Natural killer cell treated with Interleukin-12 subunit alpha and Interleukin-12 subunit beta and Interleukin-15 and Interleukin-18, amount 100 ng/mL, for 72 hours (primary cell): Measurements from ENCODE around the gene KLHL2. TPM values are rescaled to one million over a fixed set of nuclear protein-coding genes. Genes with fewer than 3 reads are reported as not detected.
"Not testable (repeated sequence)": the region's sequence is repeated elsewhere in the genome, so short reads cannot be mapped to it uniquely, and the experiment has no call there.

ENCODE experiments used
- ATAC-seq, 2 donors: fragments of 150-1000 bp; cut with Tn5 transposase in 1 of 2; sonication (Bioruptor Pico), chemical (Tn5 transposase) in 1 of 2; 2 replicates each; pipeline ENCODE4 v1.10.0; 2021
- DNase-seq: peaks from one replicate; pipeline ENCODE4 v3.0.0; 2022; ENCODE audit warnings: low spot score
- H3K27ac Mint-ChIP-seq, 2 donors: 1 replicate in 1 of 2; 2 replicates in 1 of 2; pipeline ENCODE4 v1.8.0; 2022; ENCODE audit warnings: mixed read lengths in 2 of 2, mild to moderate bottlenecking in 1 of 2, moderate library complexity in 1 of 2
- H3K27me3 Mint-ChIP-seq, 2 donors: 1 replicate in 1 of 2; 2 replicates in 1 of 2; pipeline ENCODE4 v1.8.0; 2022; ENCODE audit warnings: mixed read lengths in 2 of 2
- H3K36me3 Mint-ChIP-seq: one replicate; pipeline ENCODE4 v1.8.0; 2022; ENCODE audit warnings: mixed read lengths
- H3K4me1 Mint-ChIP-seq, 2 donors: 1 replicate in 1 of 2; 2 replicates in 1 of 2; pipeline ENCODE4 v1.8.0; 2022; ENCODE audit warnings: low read depth in 2 of 2, mixed read lengths in 2 of 2, mild to moderate bottlenecking in 1 of 2
- H3K4me3 Mint-ChIP-seq: one replicate; pipeline ENCODE4 v1.8.0; 2022; ENCODE audit warnings: mixed read lengths
- H3K9me3 Mint-ChIP-seq: 2 replicates; pipeline ENCODE4 v1.8.0; 2022; ENCODE audit warnings: mixed read lengths
- total RNA-seq, 2 donors: library from RNA; stranded (reverse); gene quantifications; one replicate each; pipeline ENCODE4 v1.2.3, GENCODE V29; 2022

KLHL2 gene
- 10 to 100 TPM; 53.7 to 80.1 TPM for total RNA-seq

DNA sequence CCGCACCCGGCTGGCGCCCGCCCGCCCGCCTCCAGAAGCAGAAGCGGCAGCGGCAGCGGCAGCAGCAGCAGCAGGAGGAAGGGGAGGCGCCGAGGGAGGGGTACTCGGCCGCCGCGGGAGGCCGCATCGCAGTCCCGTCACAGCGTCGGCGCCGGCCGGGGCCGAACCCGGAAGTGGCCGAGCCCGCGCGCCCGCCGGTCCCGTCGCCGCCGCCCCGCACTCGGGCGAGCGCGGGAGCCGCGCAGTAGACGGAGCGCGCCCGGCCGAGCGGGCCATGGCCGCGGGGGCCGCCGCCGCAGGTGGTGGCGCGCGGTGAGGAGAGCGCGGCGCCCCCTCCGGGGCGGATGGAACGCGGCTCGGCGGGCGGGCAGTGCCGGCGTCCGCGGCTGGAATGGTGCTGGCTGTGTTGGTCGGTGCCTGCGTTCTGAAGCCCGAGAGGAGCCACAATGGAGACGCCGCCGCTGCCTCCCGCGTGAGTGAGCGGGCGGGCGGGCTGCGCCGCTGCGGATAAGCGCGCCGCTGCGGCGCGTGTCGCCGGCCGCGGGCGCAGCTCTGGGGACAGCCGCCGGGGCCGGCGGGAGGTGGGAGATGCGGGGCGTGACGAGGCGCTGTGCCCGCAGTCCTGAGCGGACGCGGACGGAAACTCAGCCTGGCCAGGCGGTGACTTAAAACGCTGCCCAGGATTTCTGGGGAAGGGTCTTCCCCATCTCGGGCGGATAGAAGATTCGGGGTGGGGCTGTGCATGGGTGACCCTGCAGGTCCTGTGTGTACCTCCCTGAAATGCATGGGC, at the start of gene KLHL2:
TSS of gene KLHL2 (plus strand) at position 131 of the 790 bp plus-strand sequence. CDS start at position 447, 316 bp downstream.
- DNase-seq (peak; percentile 88), ATAC-seq (peak; percentile 93 to 97)
- no peaks in the 10 kb centered on the region for H3K27me3 Mint-ChIP-seq
- no peaks in the 10 kb centered on the region for H3K9me3 Mint-ChIP-seq
- H3K27ac Mint-ChIP-seq = peak within 1 kb of the TSS; percentile 84 to 86
- H3K4me3 Mint-ChIP-seq = peak within 1 kb of the TSS; percentile 95
- H3K4me1 Mint-ChIP-seq = peaks cover 54 to 65% of the 10 kb centered on the region in 2 donors
- H3K36me3 Mint-ChIP-seq = no peaks in the 10 kb centered on the region

DNA sequence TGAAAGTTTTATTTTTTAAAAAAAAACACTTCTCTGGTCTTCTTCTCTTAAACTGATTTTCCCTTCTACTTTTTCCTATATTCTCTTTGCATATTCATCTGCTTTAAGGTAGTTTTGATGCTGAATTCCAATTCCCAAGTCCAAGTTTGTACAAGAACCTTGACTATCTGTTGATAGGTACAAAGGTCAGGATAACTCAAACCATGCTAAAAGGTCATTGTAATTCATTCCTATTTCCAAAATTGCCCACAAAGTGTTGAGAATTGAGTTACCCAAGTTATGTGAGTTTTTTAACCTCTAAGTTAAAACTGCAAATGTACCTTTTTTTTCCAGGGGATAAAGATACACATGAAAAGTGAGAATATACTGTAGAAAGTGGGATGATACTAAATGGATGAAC, 48.6 kb upstream of the KLHL2 start:
- no peak for ATAC-seq
- Mint-ChIP-seq H3K4me3 (no peak overlapping the region), H3K4me1 (no peaks in the 10 kb centered on the region), H3K27ac (no peak overlapping the region), H3K27me3 (peaks cover 14 to 51% of the 10 kb centered on the region in 2 donors), H3K36me3 (peaks cover 7% of the 10 kb centered on the region), H3K9me3 (no peaks in the 10 kb centered on the region)
- no peak for DNase-seq

DNA sequence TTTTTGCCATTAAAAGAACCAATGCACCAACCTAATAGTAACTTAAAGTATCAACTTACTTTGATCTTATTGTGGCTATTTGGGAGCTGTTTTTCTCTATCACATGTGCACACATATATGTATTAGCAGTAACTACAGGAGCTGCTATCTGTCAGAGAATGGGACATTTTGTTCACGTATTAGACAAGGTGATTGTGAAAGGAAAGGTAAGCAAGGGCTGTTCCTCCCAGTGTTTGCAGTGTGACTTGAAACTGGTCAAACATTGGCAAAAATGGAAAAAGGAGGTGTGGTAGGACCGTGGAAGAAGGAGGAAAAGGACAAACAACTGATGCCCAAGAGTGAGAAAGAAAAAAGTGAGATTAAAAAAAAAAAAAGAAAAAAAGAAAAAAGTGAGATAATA, 43.1 kb upstream of the KLHL2 start:
- ATAC-seq (no peak), DNase-seq (no peak)
- H3K4me3 Mint-ChIP-seq = no peak overlapping the region
- H3K27me3 Mint-ChIP-seq = peaks cover 13 to 29% of the 10 kb centered on the region in 2 donors
- peaks cover 5% of the 10 kb centered on the region for H3K9me3 Mint-ChIP-seq
- no peak overlapping the region for H3K27ac Mint-ChIP-seq
- H3K4me1 Mint-ChIP-seq = no peaks in the 10 kb centered on the region
- H3K36me3 Mint-ChIP-seq = no peaks in the 10 kb centered on the region

GRCh38 chr4:165166872-165167271, 40.5 kb upstream of the KLHL2 start:
- H3K4me3 Mint-ChIP-seq, H3K4me1 Mint-ChIP-seq, H3K36me3 Mint-ChIP-seq: not testable (repeated sequence)

GRCh38 chr4:165167650-165168049, 39.7 kb upstream of the KLHL2 start:
- Mint-ChIP-seq H3K27me3 (peaks cover 15 to 18% of the 10 kb centered on the region in 2 donors), H3K9me3 (peaks cover 5% of the 10 kb centered on the region), H3K36me3 (no peaks in the 10 kb centered on the region), H3K4me3 (no peak overlapping the region), H3K27ac (no peak overlapping the region), H3K4me1 (no peaks in the 10 kb centered on the region)
- ATAC-seq (no peak), DNase-seq (no peak)

More at GRCh38 chr4:165166872-165167271, 40.5 kb upstream of the KLHL2 start:
- H3K9me3 Mint-ChIP-seq, H3K27ac Mint-ChIP-seq, ATAC-seq, DNase-seq: not testable (repeated sequence)
- H3K27me3 Mint-ChIP-seq = peaks cover 15 to 18% of the 10 kb centered on the region in 2 donors

DNA sequence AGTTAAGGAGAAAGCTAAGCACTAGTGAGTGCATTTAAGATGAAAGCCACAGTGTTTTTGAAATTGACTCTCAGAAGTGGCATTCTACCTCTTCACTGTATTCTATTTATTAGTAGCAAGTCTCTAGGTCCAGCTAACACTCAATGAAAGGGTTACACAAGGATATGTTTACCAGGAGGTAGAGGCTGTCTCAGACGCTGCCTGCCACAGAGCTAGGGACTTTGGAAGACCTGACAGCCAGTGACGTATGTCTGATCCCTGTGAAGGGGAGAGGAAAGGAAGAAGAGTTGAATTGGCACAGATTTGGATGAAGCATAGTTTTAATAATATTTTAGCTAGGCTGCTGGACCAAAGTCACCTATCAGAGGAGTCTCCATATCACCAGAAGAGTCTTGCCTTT, 36.5 kb upstream of the KLHL2 start:
- peaks cover 7% of the 10 kb centered on the region for H3K36me3 Mint-ChIP-seq
- no peak overlapping the region for H3K27ac Mint-ChIP-seq
- H3K9me3 Mint-ChIP-seq = peaks cover 8% of the 10 kb centered on the region
- no peak for DNase-seq
- no peak for ATAC-seq
- H3K4me1 Mint-ChIP-seq = no peaks in the 10 kb centered on the region
- H3K4me3 Mint-ChIP-seq = no peak overlapping the region
- H3K27me3 Mint-ChIP-seq = peaks cover 16 to 17% of the 10 kb centered on the region in 2 donors

GRCh38 chr4:165175470-165175869, 31.9 kb upstream of the KLHL2 start:
- not testable (repeated sequence) for H3K4me3 Mint-ChIP-seq
- H3K27me3 Mint-ChIP-seq = peaks cover 17% of the 10 kb centered on the region in 2 donors

DNA sequence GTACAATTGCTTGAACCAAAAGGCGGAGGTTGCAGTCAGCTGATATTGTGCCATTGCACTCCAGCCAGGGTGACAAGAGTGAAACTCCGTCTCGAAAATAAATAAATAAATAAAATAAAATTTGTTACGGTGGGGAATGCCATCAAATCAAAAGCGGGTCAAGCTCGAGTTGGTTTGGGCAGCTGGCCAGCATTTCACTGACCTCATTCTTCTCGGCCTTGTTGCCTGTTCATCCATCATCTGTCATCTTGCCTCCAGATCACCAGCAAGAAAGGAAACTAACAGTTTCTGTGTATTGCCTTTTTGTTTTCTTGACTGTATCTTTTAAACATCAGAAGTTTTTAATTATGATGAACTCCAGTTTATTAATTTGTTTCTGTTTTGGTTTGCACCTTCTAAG, 31.5 kb upstream of the KLHL2 start:
- no peak for DNase-seq
- ATAC-seq = no peak
- H3K9me3 Mint-ChIP-seq = peaks cover 3% of the 10 kb centered on the region
- no peak overlapping the region for H3K27ac Mint-ChIP-seq
- peaks cover 7% of the 10 kb centered on the region for H3K36me3 Mint-ChIP-seq
- peaks cover 16 to 17% of the 10 kb centered on the region in 2 donors for H3K27me3 Mint-ChIP-seq
- H3K4me3 Mint-ChIP-seq = no peak overlapping the region
- no peaks in the 10 kb centered on the region for H3K4me1 Mint-ChIP-seq

More at GRCh38 chr4:165175470-165175869, 31.9 kb upstream of the KLHL2 start:
- not testable (repeated sequence) for ATAC-seq, H3K36me3 Mint-ChIP-seq, H3K9me3 Mint-ChIP-seq, H3K27ac Mint-ChIP-seq, H3K4me1 Mint-ChIP-seq, DNase-seq

DNA sequence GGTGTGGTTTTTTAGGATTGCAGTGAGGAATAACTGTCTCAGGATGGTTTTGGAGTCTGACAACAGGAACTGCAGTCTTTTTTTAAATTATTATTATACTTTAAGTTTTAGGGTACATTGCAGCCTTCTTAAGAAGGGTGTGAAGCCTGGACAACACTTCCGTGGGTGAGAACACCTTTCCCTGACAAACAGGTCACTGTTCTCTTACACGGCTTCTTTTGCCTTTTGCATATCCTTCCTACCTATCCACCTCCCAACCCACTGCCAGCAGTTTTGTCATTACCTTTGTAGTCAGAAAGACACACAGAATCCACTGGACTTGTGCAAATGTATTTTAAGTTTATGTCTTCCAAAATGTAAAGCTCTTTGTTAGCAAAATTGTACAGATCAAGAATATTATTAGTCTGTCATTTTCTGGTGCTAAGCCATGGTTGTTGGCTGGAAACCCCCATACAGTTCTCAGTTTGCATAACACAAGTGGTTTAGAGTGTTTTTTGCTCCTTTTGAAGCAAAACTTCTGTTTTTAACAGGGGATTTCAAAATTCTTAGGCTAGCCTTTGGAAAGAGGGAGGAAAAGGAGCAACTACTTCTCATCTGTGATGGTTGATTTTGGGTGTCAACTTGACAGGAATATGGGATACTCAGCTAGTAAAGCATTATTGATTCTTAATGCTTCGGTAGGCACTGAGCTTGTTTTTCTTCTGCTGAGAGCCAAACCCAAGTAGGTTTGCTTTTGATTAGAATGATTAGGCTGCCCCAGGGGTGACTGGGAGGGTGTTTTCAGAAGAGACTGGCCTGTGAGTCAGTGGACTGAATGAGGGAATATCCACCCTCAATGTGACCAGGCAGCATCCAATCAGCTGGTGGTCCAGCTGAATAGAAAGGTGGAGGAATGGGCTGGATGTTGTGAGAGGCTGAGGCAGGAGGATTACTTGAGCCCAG, 29.4 kb upstream of the KLHL2 start:
- Mint-ChIP-seq H3K27ac (peak overlapping the region in 1 of 2 donors; percentile 49), H3K4me3 (no peak overlapping the region), H3K27me3 (peaks cover 16 to 23% of the 10 kb centered on the region in 2 donors), H3K36me3 (peaks cover 7% of the 10 kb centered on the region), H3K4me1 (no peaks in the 10 kb centered on the region), H3K9me3 (peaks cover 3% of the 10 kb centered on the region)
- ATAC-seq (no peak), DNase-seq (no peak)

DNA sequence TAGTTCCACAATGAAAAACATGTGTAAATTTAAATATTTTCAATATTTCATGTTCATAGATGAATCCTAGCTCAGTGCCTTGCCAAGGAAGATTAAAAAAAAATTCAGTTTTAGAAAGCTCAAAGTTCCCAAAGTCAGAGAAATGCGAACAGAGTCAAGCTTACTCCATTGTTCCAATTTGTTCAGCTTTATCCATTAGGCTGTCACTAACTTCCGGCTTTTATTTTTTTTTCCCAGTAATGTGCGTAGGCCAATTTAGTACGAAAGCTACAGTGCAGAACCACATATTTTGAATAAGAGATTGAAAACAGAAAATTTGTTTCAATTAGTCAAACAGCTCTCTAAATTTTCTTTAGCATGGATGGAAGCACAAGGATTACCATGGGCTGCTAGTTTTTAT, 23.1 kb upstream of the KLHL2 start:
- Mint-ChIP-seq H3K4me3 (no peak overlapping the region), H3K36me3 (no peaks in the 10 kb centered on the region), H3K27me3 (peaks cover 18 to 19% of the 10 kb centered on the region in 2 donors), H3K4me1 (no peaks in the 10 kb centered on the region), H3K9me3 (peaks cover 5% of the 10 kb centered on the region), H3K27ac (no peak overlapping the region)
- no peak for ATAC-seq
- no peak for DNase-seq

DNA sequence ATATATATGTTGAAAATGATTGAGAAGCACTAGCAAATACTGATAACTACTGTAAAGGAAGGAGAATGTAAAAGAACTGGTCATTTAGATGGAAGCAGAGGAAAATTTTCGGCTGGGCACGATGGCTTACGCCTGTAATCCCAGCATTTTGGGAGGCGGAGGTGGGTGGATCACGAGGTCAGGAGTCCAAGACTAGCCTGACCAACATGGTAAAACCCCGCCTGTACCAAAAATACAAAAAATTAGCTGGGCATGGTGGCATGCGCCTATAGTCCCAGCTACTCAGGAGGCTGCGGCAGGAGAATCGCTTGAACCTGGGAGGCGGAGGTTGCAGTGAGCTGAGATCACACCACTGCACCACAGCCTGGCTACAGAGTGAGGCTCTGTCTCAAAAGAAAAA, 22.4 kb upstream of the KLHL2 start:
- not testable (repeated sequence) for H3K36me3 Mint-ChIP-seq, DNase-seq, ATAC-seq, H3K4me3 Mint-ChIP-seq, H3K9me3 Mint-ChIP-seq, H3K27ac Mint-ChIP-seq, H3K4me1 Mint-ChIP-seq
- H3K27me3 Mint-ChIP-seq = peaks cover 14 to 19% of the 10 kb centered on the region in 2 donors

- no peak for ATAC-seq
- no peak overlapping the region for H3K27ac Mint-ChIP-seq
Measured at GRCh38 chr4:165185448-165185847, 21.9 kb upstream of the KLHL2 start.

GRCh38 chr4:165190591-165191347, 16.6 kb upstream of the KLHL2 start:
- DNase-seq = no peak
- ATAC-seq = peak; percentile 43 to 64
- Mint-ChIP-seq H3K36me3 (no peaks in the 10 kb centered on the region), H3K27me3 (peaks cover 7 to 12% of the 10 kb centered on the region in 2 donors), H3K4me1 (no peaks in the 10 kb centered on the region), H3K27ac (peak overlapping the region in 1 of 2 donors; percentile 12), H3K9me3 (peaks cover 5% of the 10 kb centered on the region), H3K4me3 (no peak overlapping the region)

More at GRCh38 chr4:165185448-165185847, 21.9 kb upstream of the KLHL2 start:
- H3K36me3 Mint-ChIP-seq = no peaks in the 10 kb centered on the region
- no peaks in the 10 kb centered on the region for H3K4me1 Mint-ChIP-seq
- peaks cover 14 to 19% of the 10 kb centered on the region in 2 donors for H3K27me3 Mint-ChIP-seq
- no peak for DNase-seq
- H3K9me3 Mint-ChIP-seq = peaks cover 5% of the 10 kb centered on the region
- H3K4me3 Mint-ChIP-seq = no peak overlapping the region
